Activated T-helper 2 cell treated with anti-CD3 and anti-CD28 coated beads, Interferon-gamma antibody, Interleukin-2, Interleukin-4, amounts not matched to agents 10 μg/mL and 5 μg/mL and 100 μg/mL, durations not matched to agents 14 hours and 24 hours and 36 hours (primary cell): Measurements from ENCODE around the gene ZNF451. TPM values are rescaled to one million over a fixed set of nuclear protein-coding genes. Genes with fewer than 3 reads are reported as not detected.

Experiments
- DNase-seq: peaks from one replicate; pipeline ENCODE4 v3.0.0; 2021; ENCODE audit warnings: low spot score
- H3K27ac Mint-ChIP-seq: one replicate; pipeline ENCODE4 v1.8.0; 2021; ENCODE audit warnings: mixed read lengths
- H3K27me3 Mint-ChIP-seq: one replicate; pipeline ENCODE4 v1.8.0; 2021; ENCODE audit warnings: low read depth, mixed read lengths
- H3K36me3 Mint-ChIP-seq: one replicate; pipeline ENCODE4 v1.8.0; 2021; ENCODE audit warnings: low read depth, mixed read lengths
- H3K4me1 Mint-ChIP-seq: one replicate; pipeline ENCODE4 v1.8.0; 2021; ENCODE audit warnings: low read depth, mixed read lengths
- H3K4me3 Mint-ChIP-seq: one replicate; pipeline ENCODE4 v1.8.0; 2021; ENCODE audit warnings: low read depth, mild to moderate bottlenecking, moderate library complexity, mixed read lengths
- H3K9me3 Mint-ChIP-seq: one replicate; pipeline ENCODE4 v1.8.0; 2021; ENCODE audit warnings: mixed read lengths
- intact Hi-C: fragments of 100-400 bp; cut with micrococcal nuclease; formaldehyde crosslinking; loops from one replicate; pipeline ENCODE4 v1.15.1; 2023
- total RNA-seq: library from RNA; stranded (reverse); gene quantifications from 2 replicates; pipeline ENCODE4 v1.2.3, GENCODE V29; 2022

ZNF451 gene
- total RNA-seq, 1 donor from 2014 or later, result 60.3 TPM

DNA sequence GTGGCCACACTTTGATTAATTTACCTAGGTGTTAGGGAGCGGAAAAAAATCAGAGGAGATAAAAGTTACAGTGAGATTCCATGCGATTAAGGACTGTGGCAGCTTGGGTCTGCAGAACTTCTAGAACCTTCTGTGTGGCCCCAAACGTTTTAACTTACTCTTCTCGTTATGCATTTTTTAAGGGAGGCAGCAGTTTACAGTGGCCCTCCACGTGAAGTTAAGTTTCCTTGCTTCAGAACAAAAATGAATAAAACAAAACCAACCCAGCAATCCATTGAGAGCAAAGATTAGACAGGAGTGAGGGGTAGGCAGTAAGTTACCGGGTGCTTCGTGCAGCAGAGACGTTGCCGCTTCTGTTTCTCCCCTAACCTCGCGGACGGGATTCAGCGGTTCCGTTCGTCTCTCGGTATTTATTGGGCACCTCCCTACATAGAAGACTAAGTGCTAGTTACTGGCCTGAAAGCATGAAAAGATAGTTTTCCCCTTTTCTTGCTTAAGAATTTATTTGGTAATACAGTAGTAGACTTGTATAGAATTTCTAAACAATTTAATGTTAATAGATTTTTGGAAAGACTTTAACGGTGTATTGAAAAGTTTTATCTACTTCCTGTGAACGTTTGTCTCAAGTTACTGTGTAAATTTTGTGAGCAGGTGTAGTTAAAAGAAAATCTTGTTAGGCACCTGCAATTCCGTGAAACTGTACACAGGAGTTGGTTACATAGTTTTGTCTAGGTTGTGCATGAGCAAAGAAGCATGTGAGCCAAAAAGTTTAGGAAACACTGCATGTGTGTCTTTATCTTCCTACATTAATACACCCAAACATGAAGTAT is 83.3 kb downstream of the ZNF451 start:
- Mint-ChIP-seq H3K4me1 (peaks cover 32% of the 10 kb centered on the region), H3K27ac (peak overlapping the region; percentile 90), H3K9me3 (no peaks in the 10 kb centered on the region), H3K4me3 (peak overlapping the region; percentile 97), H3K27me3 (no peaks in the 10 kb centered on the region), H3K36me3 (peaks cover 23% of the 10 kb centered on the region)
- DNase-seq, result no peak
- intact Hi-C loops, result loop anchor here (2.0 to 10.0 kb wide), 2 partner anchors 34 to 218 kb away; partner anchors contain the start of gene BEND6

DNA sequence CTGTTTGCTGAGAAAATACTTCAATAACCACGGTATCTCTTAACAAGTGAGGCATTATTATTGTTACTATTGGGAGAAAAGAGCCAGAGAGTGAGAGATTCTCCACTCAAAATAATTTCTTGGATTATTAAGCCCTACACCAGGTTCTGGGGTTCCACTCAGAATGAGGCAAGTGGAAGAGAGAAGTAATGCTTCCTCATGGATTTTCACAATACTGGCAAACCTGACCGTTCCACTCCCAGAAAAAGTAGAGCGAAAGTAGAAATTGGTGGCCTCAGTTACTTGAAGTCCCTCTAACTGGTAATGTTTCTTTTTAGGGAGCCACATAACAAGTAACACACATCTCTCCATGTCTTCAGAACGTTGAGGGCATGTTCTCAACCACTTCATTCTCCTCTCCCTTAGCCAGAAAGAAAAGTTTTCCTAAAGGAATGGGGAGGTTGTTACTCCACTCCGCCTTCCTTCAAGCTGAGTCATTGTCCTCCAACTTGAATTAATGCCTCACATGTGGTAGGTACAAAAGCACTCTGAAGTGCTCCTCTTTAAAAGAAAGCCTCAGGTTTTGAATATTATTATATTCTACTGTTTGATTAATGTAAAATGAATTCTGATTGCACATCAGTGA is 84.0 kb downstream of the ZNF451 start:
- Mint-ChIP-seq H3K4me1 (peaks cover 36% of the 10 kb centered on the region), H3K27ac (peak overlapping the region; percentile 90), H3K9me3 (no peaks in the 10 kb centered on the region), H3K27me3 (no peaks in the 10 kb centered on the region), H3K36me3 (peaks cover 26% of the 10 kb centered on the region), H3K4me3 (peak overlapping the region; percentile 97)
- no peak for DNase-seq
- intact Hi-C loops, result loop anchor here (2.0 to 10.0 kb wide), 2 partner anchors 33 to 219 kb away; partner anchors contain the start of gene BEND6

- Mint-ChIP-seq H3K27me3 (no peaks in the 10 kb centered on the region), H3K36me3 (peaks cover 30% of the 10 kb centered on the region), H3K4me1 (peaks cover 40% of the 10 kb centered on the region), H3K9me3 (no peaks in the 10 kb centered on the region), H3K27ac (no peak overlapping the region), H3K4me3 (peak overlapping the region; percentile 97)
- no peak for DNase-seq
- intact Hi-C loops, result loop anchor here (10.0 kb wide), 1 partner anchor 220 kb away; the partner anchor contains the start of gene BEND6
These were observed 84.5 kb downstream of the ZNF451 start for GRCh38 chr6:57174511-57174907.

- DNase-seq, result no peak
- Mint-ChIP-seq H3K27ac (no peak overlapping the region), H3K36me3 (peaks cover 58% of the 10 kb centered on the region), H3K4me1 (peaks cover 36% of the 10 kb centered on the region), H3K27me3 (no peaks in the 10 kb centered on the region), H3K4me3 (no peak overlapping the region), H3K9me3 (no peaks in the 10 kb centered on the region)
- intact Hi-C loops, result loop anchor here (10.0 kb wide), 1 partner anchor 223 kb away; the partner anchor contains the start of gene BEND6
These were observed 87.7 kb downstream of the ZNF451 start for GRCh38 chr6:57177545-57178265.

GRCh38 chr6:57180596-57180995 is 90.6 kb downstream of the ZNF451 start:
- intact Hi-C loops, result no loop called here
- no peak for DNase-seq
- Mint-ChIP-seq H3K36me3 (peaks cover 67% of the 10 kb centered on the region), H3K4me3 (no peak overlapping the region), H3K27me3 (no peaks in the 10 kb centered on the region), H3K9me3 (no peaks in the 10 kb centered on the region), H3K4me1 (peaks cover 28% of the 10 kb centered on the region), H3K27ac (no peak overlapping the region)

GRCh38 chr6:57182017-57182432 is 92.0 kb downstream of the ZNF451 start:
- Mint-ChIP-seq H3K27ac (peak overlapping the region; percentile 39), H3K27me3 (no peaks in the 10 kb centered on the region), H3K36me3 (peaks cover 74% of the 10 kb centered on the region), H3K4me1 (peaks cover 31% of the 10 kb centered on the region), H3K4me3 (no peak overlapping the region), H3K9me3 (no peaks in the 10 kb centered on the region)
- intact Hi-C loops, result no loop called here
- DNase-seq, result no peak

- H3K4me1 Mint-ChIP-seq, result peaks cover 23% of the 10 kb centered on the region
- H3K9me3 Mint-ChIP-seq, result no peaks in the 10 kb centered on the region
- DNase-seq, result no peak
- intact Hi-C loops, result no loop called here
- peaks cover 73% of the 10 kb centered on the region for H3K36me3 Mint-ChIP-seq
- no peak overlapping the region for H3K4me3 Mint-ChIP-seq
- no peak overlapping the region for H3K27ac Mint-ChIP-seq
- H3K27me3 Mint-ChIP-seq, result no peaks in the 10 kb centered on the region
These were observed 93.3 kb downstream of the ZNF451 start for GRCh38 chr6:57183336-57183735.

DNA sequence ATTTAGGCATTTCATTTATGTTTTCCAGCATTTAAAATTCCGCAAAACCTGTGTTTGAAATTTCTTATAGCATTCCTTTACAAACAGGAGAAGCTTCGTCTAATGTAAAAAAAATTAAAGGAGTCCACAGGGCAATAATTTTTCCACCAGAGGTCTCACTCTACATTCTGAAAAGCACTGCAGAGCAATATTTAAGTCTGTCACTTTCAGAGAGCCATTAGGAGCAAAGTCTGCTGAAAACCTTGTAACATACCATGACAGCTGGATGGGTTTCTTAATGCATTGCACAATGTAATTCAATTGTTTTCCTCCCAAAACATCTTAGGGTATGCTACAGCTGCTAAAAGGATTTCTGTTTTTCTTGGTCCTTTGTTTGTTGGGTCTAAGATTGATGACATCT is 100.2 kb downstream of the ZNF451 start:
- intact Hi-C loops, result loop anchor here (5.0 kb wide), 1 partner anchor 127 kb away; the partner anchor contains the start of gene PRIM2
- peaks cover 44% of the 10 kb centered on the region for H3K36me3 Mint-ChIP-seq
- H3K9me3 Mint-ChIP-seq, result no peaks in the 10 kb centered on the region
- peaks cover 5% of the 10 kb centered on the region for H3K4me1 Mint-ChIP-seq
- H3K27ac Mint-ChIP-seq, result no peak overlapping the region
- no peak overlapping the region for H3K4me3 Mint-ChIP-seq
- H3K27me3 Mint-ChIP-seq, result no peaks in the 10 kb centered on the region
- no peak for DNase-seq

GRCh38 chr6:57193177-57193576 is 103.2 kb downstream of the ZNF451 start:
- intact Hi-C loops, result loop anchor here (5.0 kb wide), 1 partner anchor 124 kb away; the partner anchor contains the start of gene PRIM2
- no peaks in the 10 kb centered on the region for H3K27me3 Mint-ChIP-seq
- H3K27ac Mint-ChIP-seq, result no peak overlapping the region
- H3K4me1 Mint-ChIP-seq, result no peaks in the 10 kb centered on the region
- DNase-seq, result no peak
- no peaks in the 10 kb centered on the region for H3K9me3 Mint-ChIP-seq
- no peak overlapping the region for H3K4me3 Mint-ChIP-seq
- H3K36me3 Mint-ChIP-seq, result peaks cover 33% of the 10 kb centered on the region

GRCh38 chr6:57195457-57195856 is 105.5 kb downstream of the ZNF451 start:
- Mint-ChIP-seq H3K36me3 (peaks cover 23% of the 10 kb centered on the region), H3K27ac (no peak overlapping the region)
- intact Hi-C loops, result no loop called here

DNA sequence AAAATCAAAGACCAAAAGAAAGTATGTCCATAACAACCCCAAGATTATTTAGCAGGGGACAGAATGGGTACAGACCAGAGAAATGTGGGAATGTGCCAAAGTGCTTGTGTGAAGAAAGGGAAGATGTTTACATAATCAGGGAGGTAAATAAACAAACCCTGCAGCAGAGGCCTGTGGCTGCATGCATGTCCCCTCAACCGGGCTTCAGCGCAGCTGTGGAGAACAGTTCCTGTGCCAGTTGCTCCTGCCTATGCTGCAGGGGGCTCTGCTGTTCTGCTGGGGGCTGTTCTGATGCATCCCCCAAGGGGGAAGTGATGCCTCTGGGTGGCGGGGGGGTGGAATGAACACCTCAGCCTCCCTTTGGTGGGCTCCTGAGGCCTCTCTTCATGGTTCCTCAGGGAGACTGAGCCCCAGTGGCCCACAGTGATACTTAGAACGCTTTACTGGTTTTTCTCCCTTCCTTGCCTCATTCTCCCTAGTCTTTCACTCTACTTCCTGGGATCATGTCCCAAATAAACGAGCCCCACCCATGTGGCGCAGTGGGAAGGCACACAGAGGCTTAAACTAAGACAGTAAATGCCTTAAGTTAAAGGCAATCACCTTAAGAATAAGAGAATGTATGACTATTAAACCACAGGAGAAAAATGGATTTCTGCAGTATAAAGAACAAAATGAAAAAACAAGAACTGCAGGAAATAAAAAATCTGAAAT is 109.1 kb downstream of the ZNF451 start:
- intact Hi-C loops, result no loop called here
- Mint-ChIP-seq H3K4me1 (peaks cover 3% of the 10 kb centered on the region), H3K9me3 (no peaks in the 10 kb centered on the region)

More at GRCh38 chr6:57195457-57195856, 105.5 kb downstream of the ZNF451 start:
- no peak overlapping the region for H3K4me3 Mint-ChIP-seq
- H3K4me1 Mint-ChIP-seq, result peaks cover 3% of the 10 kb centered on the region
- no peak for DNase-seq
- H3K9me3 Mint-ChIP-seq, result no peaks in the 10 kb centered on the region
- H3K27me3 Mint-ChIP-seq, result no peaks in the 10 kb centered on the region

GRCh38 chr6:57201718-57202117 is 111.7 kb downstream of the ZNF451 start:
- no peak overlapping the region for H3K4me3 Mint-ChIP-seq
- no peak for DNase-seq
- no peaks in the 10 kb centered on the region for H3K27me3 Mint-ChIP-seq
- H3K27ac Mint-ChIP-seq, result no peak overlapping the region
- intact Hi-C loops, result loop anchor here (10.0 kb wide), 1 partner anchor 63 kb away; no protein-coding TSS in a partner anchor
- no peaks in the 10 kb centered on the region for H3K9me3 Mint-ChIP-seq
- H3K36me3 Mint-ChIP-seq, result peaks cover 4% of the 10 kb centered on the region
- peaks cover 16% of the 10 kb centered on the region for H3K4me1 Mint-ChIP-seq

More for the DNA sequence above, 109.1 kb downstream of the ZNF451 start:
- no peaks in the 10 kb centered on the region for H3K27me3 Mint-ChIP-seq
- H3K36me3 Mint-ChIP-seq, result peaks cover 6% of the 10 kb centered on the region
- no peak overlapping the region for H3K4me3 Mint-ChIP-seq
- DNase-seq, result no peak
- H3K27ac Mint-ChIP-seq, result no peak overlapping the region
